Stomach (tissue), 4 donors: ENCODE measurements around the gene BBLN.

ENCODE experiments used
- EP300 ChIP-seq: sonication (generic); formaldehyde crosslinking; IDR thresholded peaks from one replicate; pipeline ENCODE4 v1.6.1; 2017; ENCODE audit warnings: antibody characterized with exemption
- POLR2A ChIP-seq, 4 donors: fragments of 450-650 bp; IDR thresholded peaks; one replicate each; pipeline ENCODE4 v1.6.1; 2016; ENCODE audit warnings: antibody characterized with exemption in 4 of 4, control low read depth in 2 of 4, mild to moderate bottlenecking in 1 of 4, moderate library complexity in 1 of 4
- TF ChIP-seq, protein P1 (sequence below), 7 experiments: fragments of 450-650 bp in 4 of 7; fragments of 200-600 bp in 3 of 7; sonication (generic) in 3 of 7; IDR thresholded peaks; one replicate each; pipeline ENCODE4 v1.5.1; 2016 to 2019; ENCODE audit warnings: antibody characterized with exemption in 7 of 7, control low read depth in 2 of 7, mild to moderate bottlenecking in 1 of 7

GRCh38 chr9:128125580-128126354 lies 34.3 kb upstream of the BBLN start:
- TF ChIP-seq EP300 (no peak), POLR2A (IDR thresholded peaks at IDR 0.05) (no peak)
- TF ChIP-seq, protein P1, sequence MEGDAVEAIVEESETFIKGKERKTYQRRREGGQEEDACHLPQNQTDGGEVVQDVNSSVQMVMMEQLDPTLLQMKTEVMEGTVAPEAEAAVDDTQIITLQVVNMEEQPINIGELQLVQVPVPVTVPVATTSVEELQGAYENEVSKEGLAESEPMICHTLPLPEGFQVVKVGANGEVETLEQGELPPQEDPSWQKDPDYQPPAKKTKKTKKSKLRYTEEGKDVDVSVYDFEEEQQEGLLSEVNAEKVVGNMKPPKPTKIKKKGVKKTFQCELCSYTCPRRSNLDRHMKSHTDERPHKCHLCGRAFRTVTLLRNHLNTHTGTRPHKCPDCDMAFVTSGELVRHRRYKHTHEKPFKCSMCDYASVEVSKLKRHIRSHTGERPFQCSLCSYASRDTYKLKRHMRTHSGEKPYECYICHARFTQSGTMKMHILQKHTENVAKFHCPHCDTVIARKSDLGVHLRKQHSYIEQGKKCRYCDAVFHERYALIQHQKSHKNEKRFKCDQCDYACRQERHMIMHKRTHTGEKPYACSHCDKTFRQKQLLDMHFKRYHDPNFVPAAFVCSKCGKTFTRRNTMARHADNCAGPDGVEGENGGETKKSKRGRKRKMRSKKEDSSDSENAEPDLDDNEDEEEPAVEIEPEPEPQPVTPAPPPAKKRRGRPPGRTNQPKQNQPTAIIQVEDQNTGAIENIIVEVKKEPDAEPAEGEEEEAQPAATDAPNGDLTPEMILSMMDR (IDR thresholded peaks at IDR 0.05), result no peak
